Stimulated activated memory B cell treated with anti-CD40 and anti-IgM and Interleukin-4, amounts not matched to agents 10 μg/mL and 1 μg/mL and 100 μg/mL, for 72 hours (primary cell): Measurements from ENCODE around the gene PSME1.

Experiments
- ATAC-seq: fragments of 150-1000 bp; cut with Tn5 transposase; 2 replicates; pipeline ENCODE4 v1.10.0; 2021
- H3K27ac Mint-ChIP-seq: one replicate; pipeline ENCODE4 v1.8.0; 2022; ENCODE audit warnings: mild to moderate bottlenecking, mixed read lengths
- H3K27me3 Mint-ChIP-seq: one replicate; pipeline ENCODE4 v1.8.0; 2022; ENCODE audit warnings: mixed read lengths
- H3K36me3 Mint-ChIP-seq: one replicate; pipeline ENCODE4 v1.8.0; 2022; ENCODE audit warnings: mixed read lengths
- H3K4me1 Mint-ChIP-seq: one replicate; pipeline ENCODE4 v1.8.0; 2022; ENCODE audit warnings: mixed read lengths
- H3K4me3 Mint-ChIP-seq: one replicate; pipeline ENCODE4 v1.8.0; 2022; ENCODE audit warnings: mild to moderate bottlenecking, moderate library complexity, mixed read lengths
- H3K9me3 Mint-ChIP-seq: one replicate; pipeline ENCODE4 v1.8.0; 2022; ENCODE audit warnings: mixed read lengths

The PSME1 gene

DNA sequence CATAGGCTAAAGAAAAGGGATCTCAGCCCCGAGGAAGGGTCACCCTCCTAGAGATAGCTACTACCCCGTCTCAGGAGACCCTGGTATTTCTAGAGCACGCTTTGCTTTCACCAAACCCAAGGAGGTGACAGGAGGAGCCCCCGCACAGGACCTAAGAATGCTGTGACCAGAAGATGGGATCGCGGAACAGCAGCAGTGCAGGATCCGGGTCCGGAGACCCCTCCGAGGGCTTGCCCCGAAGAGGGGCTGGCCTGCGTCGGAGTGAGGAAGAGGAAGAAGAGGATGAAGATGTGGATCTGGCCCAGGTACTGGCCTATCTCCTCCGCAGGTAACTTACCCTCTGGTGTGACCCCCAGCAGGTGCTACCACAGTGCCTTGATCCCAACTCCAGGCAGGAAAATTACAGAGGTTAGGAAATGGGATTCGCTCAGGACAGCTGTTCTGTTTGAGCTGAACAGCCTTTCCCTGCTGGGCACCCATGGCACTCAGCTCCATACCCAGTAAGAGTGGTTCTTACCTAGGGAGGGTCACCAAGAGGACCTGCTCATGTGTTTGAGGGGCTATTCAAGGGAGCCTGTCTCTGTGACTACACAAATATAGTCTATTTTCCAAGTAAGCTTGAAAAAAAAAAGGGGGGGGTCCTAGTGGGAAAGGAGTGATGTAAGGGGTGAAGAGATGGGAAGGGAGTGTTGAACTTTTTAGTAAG, 20.4 kb upstream of the PSME1 start:
- Mint-ChIP-seq H3K36me3 (peaks cover 43% of the 10 kb centered on the region), H3K4me3 (peak overlapping the region; percentile 98), H3K9me3 (no peaks in the 10 kb centered on the region), H3K27me3 (no peaks in the 10 kb centered on the region), H3K4me1 (peaks cover 35% of the 10 kb centered on the region), H3K27ac (peak overlapping the region; percentile 99)
- no peak for ATAC-seq

DNA sequence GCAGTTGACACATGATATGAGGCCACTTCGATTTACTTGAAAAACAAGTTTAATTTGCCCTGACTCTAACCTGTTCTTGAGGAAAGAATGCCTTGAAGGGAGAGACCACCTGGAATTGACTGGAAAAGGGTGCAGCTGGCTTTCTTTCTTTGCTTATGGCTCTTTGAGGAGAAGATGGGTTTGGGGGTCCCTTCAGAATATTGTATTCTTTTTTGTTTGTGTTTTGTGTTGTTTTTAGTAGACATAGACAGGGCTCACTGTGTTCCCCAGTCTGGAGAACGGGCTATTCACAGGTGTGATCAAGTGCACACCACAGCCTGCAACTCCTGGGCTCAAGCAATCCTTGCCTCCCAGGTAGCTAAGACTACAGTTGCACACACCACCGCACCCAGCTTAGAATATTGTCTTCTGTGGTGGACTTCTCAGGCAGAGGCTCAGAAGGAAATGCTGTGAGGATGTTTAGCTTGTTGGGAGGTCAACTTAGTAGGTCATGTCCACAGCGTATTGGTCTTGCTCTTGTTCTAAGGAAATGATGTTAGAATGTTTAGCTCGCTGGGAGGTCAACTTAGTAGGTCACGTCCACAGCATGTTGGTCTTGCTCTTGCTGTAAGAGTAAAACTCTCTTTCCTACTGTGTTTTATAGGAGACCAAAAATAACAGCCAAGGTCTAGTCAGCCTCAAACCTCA, 19.7 kb upstream of the PSME1 start:
- Mint-ChIP-seq H3K4me1 (peaks cover 35% of the 10 kb centered on the region), H3K4me3 (peak overlapping the region; percentile 98), H3K27ac (peak overlapping the region; percentile 99), H3K9me3 (no peaks in the 10 kb centered on the region), H3K36me3 (peaks cover 48% of the 10 kb centered on the region), H3K27me3 (no peaks in the 10 kb centered on the region)
- no peak for ATAC-seq

DNA sequence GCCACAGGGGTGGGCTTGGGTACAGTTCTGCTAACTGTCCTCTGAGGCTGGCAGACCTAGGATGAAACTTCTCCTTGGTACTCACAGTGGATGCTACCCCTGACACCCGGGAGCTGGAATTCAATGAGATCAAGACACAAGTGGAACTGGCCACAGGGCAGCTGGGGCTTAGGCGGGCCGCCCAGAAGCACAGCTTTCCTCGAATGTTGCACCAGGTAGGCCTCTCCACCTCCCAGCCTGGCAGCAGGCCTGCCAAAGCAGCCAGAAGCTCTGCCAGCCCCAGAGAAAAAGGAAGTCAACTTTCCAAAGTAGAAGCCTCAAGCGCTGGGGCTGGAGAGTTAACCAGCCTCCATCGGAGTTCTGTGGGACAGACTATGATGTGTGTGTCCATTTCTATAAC, 18.8 kb upstream of the PSME1 start:
- no peak overlapping the region for H3K4me3 Mint-ChIP-seq
- peaks cover 42% of the 10 kb centered on the region for H3K4me1 Mint-ChIP-seq
- ATAC-seq = no peak
- no peaks in the 10 kb centered on the region for H3K27me3 Mint-ChIP-seq
- H3K9me3 Mint-ChIP-seq = no peaks in the 10 kb centered on the region
- peaks cover 54% of the 10 kb centered on the region for H3K36me3 Mint-ChIP-seq
- H3K27ac Mint-ChIP-seq = peak overlapping the region; percentile 99

DNA sequence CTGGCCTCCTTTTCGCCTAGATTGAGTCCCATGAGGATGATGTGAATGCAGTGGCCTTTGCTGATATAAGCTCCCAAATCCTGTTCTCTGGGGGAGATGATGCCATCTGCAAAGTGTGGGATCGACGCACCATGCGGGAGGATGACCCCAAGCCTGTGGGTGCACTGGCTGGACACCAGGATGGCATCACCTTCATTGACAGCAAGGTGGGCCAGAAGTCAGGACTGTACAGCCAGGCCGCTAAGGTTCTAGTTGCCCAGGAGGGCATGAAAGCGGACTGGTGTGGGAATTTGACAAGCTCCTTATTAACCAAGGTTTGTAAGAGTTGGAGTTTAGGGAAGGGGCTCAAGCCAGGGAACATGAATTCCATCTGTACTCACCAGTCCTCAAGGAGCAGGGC, 16.3 kb upstream of the PSME1 start:
- H3K9me3 Mint-ChIP-seq = no peaks in the 10 kb centered on the region
- no peak for ATAC-seq
- peaks cover 68% of the 10 kb centered on the region for H3K36me3 Mint-ChIP-seq
- H3K27ac Mint-ChIP-seq = no peak overlapping the region
- no peaks in the 10 kb centered on the region for H3K27me3 Mint-ChIP-seq
- peaks cover 66% of the 10 kb centered on the region for H3K4me1 Mint-ChIP-seq
- no peak overlapping the region for H3K4me3 Mint-ChIP-seq

DNA sequence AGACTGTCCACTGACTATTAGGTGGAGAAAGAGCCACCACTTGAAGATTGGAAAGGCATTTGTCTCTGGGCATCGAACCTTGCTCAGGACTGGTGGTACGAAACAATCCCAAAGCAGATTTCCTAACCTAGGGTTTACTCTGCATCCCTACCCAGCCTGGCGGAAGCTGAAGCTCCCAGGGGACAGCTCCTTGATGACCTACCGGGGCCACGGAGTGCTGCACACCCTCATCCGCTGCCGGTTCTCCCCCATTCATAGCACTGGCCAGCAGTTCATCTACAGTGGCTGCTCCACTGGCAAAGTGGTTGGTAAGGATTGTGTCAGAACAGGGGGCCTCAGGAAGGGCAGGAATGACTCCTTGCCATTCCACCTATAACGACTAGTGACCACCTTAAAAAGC, 14.8 kb upstream of the PSME1 start:
- Mint-ChIP-seq H3K27ac (peak overlapping the region; percentile 92), H3K4me1 (peaks cover 62% of the 10 kb centered on the region), H3K36me3 (peaks cover 60% of the 10 kb centered on the region), H3K27me3 (no peaks in the 10 kb centered on the region), H3K9me3 (no peaks in the 10 kb centered on the region), H3K4me3 (no peak overlapping the region)
- no peak for ATAC-seq

DNA sequence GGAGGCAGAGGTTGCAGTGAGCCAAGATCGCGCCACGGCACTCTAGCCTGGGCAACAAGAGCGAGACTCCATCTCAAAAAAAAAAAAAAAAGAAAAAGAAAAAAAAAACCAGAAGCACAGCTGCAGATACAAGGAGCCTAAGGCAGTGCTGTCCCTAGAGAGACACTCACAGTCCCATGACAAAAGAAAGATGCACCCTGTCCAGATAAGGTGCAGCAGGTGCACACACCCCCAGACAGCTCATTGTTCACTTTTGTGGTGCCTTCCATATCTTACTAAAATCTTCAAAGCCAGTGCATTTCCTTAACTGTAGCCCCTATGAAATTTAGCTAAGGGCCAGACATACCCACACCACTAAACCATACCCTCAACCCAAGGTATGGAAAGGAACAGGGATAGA, 13.6 kb upstream of the PSME1 start:
- Mint-ChIP-seq H3K4me1 (peaks cover 50% of the 10 kb centered on the region), H3K4me3 (peak overlapping the region; percentile 8), H3K36me3 (peaks cover 50% of the 10 kb centered on the region), H3K27ac (peak overlapping the region; percentile 92), H3K9me3 (no peaks in the 10 kb centered on the region), H3K27me3 (no peaks in the 10 kb centered on the region)
- peak; percentile 68 for ATAC-seq

DNA sequence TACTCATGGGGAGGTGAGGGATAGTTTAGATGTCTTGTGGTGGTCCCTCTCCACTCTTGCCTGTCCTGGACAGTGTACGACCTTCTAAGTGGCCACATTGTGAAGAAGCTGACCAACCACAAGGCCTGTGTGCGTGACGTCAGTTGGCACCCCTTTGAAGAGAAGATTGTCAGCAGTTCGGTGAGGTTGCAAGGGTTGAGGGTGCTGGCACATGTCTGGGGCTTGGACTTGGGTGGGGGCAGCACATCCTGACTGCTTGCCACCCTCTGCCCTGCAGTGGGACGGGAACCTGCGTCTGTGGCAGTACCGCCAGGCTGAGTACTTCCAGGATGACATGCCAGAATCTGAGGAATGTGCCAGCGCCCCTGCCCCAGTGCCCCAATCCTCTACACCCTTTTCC, 13.1 kb upstream of the PSME1 start:
- peaks cover 48% of the 10 kb centered on the region for H3K4me1 Mint-ChIP-seq
- no peaks in the 10 kb centered on the region for H3K9me3 Mint-ChIP-seq
- no peak for ATAC-seq
- peak overlapping the region; percentile 8 for H3K4me3 Mint-ChIP-seq
- peaks cover 45% of the 10 kb centered on the region for H3K36me3 Mint-ChIP-seq
- no peaks in the 10 kb centered on the region for H3K27me3 Mint-ChIP-seq
- peak overlapping the region; percentile 92 for H3K27ac Mint-ChIP-seq

DNA sequence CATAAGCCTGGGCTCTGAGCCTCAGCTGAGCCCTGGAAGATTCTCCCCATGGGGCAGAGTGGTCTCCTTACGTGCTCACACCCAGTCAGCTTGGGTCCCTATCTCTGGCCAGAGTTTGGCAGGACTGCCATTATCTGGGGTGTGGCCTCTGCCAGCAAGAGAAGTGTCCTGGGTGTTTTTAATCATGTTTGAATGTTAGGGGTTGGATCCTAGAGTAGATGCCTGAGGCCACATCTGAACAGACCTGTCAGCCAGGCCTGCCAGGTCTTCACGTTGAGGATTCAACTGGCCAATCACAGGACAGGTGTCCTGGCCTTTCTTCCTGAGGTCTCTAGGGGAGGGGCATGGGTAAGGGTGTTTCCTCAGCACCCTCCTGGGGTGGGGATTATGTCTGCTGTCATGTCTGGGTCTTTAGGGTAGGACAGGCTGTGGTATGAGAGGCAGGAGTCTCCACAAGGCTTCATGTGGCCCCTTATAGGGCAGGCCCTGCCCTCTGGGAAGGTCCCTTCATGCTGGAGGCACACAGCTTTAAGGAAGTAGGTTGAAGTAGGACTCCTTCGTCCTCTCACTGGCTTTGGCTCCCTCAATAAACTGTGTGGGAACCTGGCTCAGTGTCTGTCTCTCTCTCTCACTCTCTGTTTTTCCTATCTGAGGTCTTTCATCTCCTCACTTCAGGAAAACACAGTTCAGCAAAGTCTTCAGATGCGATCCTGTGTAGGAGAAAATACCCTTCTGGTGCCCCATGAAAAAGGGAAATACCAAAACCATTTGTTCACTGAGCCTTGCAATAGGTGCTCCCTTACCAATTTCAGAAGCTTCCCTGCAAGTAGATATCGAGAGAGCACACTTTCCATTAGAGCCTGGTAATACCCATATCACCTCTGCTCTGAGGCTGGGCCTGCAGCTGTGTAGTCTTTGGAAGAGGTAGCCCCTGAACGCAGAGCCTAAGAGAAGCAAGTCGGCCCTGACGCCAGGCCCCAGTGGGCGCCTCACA, 12.3 kb upstream of the PSME1 start:
- peaks cover 46% of the 10 kb centered on the region for H3K4me1 Mint-ChIP-seq
- no peaks in the 10 kb centered on the region for H3K9me3 Mint-ChIP-seq
- ATAC-seq = peak; percentile 95
- no peaks in the 10 kb centered on the region for H3K27me3 Mint-ChIP-seq
- H3K4me3 Mint-ChIP-seq = peak overlapping the region; percentile 27
- peak overlapping the region; percentile 92 for H3K27ac Mint-ChIP-seq
- H3K36me3 Mint-ChIP-seq = peaks cover 38% of the 10 kb centered on the region

DNA sequence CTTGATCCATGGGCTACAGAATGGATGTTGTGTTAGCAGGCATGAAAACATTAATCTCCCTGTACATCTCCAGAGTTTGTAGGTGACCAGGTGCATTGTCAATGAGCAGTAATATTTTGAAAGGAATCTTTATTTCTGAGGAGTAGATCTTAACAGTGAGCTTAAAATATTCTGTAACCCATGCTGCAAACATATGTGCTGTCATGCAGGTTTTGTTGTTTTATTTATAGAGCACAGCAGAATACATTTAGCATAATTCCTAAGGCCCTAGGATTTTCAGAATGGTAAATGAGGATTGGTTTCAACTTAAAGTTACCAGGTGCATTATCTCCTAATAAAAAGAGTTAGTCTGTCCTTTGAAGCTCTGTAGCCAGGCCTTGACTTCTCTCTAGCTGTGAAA, 9.1 kb upstream of the PSME1 start:
- Mint-ChIP-seq H3K4me3 (no peak overlapping the region), H3K27ac (no peak overlapping the region), H3K9me3 (no peaks in the 10 kb centered on the region), H3K4me1 (peaks cover 41% of the 10 kb centered on the region), H3K27me3 (no peaks in the 10 kb centered on the region), H3K36me3 (peaks cover 14% of the 10 kb centered on the region)
- no peak for ATAC-seq

DNA sequence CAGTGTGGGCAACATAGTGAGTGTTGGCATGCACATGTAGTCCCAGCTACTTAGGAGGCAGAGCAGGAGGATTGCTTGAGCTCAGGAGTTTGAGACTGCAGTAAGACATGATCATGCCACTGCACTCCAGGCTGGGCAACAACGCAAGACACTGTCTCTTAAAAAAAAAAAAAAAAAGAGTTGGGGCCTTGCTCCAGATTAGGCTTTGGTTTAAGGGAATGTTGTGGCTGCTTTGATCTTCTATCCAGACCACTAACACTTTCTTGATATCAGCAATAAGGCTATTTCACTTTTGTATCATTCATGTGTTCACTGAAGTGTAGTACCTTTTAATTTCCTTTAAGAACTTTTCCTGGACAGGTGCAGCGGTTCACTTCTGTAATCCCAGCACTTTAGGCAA, 8.3 kb upstream of the PSME1 start:
- peaks cover 44% of the 10 kb centered on the region for H3K4me1 Mint-ChIP-seq
- H3K27me3 Mint-ChIP-seq = no peaks in the 10 kb centered on the region
- peaks cover 11% of the 10 kb centered on the region for H3K36me3 Mint-ChIP-seq
- ATAC-seq = no peak
- no peak overlapping the region for H3K27ac Mint-ChIP-seq
- H3K9me3 Mint-ChIP-seq = no peaks in the 10 kb centered on the region
- no peak overlapping the region for H3K4me3 Mint-ChIP-seq

DNA sequence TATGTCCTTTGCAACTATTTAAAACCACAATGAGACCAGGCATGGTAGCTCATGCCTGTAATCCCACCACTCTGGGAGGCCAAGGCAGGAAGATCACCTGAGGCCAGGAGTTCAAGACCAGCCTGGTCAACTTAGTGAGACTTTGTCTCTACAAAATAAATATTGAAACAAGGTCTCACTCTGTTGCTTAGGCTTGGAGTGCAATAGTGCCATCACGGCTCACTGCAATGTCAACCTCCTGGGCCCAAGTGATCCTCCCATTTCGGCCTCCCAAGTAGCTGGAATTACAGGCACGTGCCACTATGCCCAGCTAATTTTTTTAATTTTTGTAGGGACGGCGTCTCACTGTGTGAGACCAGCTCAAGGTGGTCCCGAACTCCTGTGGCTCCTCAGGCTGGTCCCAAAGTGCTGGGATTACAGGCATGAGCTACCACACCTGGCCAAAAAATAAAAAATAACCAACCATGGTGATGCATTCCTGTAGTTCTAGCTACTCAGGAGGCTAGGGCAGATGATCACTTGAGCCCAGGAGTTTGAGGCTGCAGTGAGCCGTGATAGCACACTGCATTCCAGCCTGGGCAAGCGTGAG, 6.5 kb upstream of the PSME1 start:
- no peaks in the 10 kb centered on the region for H3K27me3 Mint-ChIP-seq
- no peak overlapping the region for H3K4me3 Mint-ChIP-seq
- no peak for ATAC-seq
- no peaks in the 10 kb centered on the region for H3K36me3 Mint-ChIP-seq
- H3K9me3 Mint-ChIP-seq = no peaks in the 10 kb centered on the region
- peaks cover 30% of the 10 kb centered on the region for H3K4me1 Mint-ChIP-seq
- no peak overlapping the region for H3K27ac Mint-ChIP-seq

DNA sequence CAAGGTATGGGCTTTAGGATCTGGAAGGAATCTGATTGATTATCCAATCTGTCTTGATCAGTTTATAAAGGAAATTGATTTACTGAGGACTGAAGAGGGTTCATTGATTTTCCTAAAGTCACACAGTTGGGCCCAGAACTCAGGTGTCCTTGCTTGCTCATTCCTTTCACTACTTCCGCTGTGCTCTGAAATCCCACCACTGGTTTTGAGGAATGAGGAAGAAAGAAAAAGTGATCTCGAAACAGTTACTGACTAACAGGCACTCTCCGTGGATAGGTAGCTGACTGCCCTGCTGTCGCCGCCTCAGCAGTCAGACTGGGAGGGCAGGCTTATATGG, 5.6 kb upstream of the PSME1 start, which contains the start of gene FITM1:
TSS of gene FITM1 (plus strand) at position 280 of the 337 bp plus-strand sequence. CDS start 905 bp downstream, outside the sequence.
- Mint-ChIP-seq H3K4me3 (no peak within 1 kb of the TSS), H3K27me3 (no peaks in the 10 kb centered on the region), H3K9me3 (no peaks in the 10 kb centered on the region), H3K4me1 (peaks cover 27% of the 10 kb centered on the region), H3K36me3 (no peaks in the 10 kb centered on the region), H3K27ac (peak within 1 kb of the TSS; percentile 63)
- no peak for ATAC-seq

DNA sequence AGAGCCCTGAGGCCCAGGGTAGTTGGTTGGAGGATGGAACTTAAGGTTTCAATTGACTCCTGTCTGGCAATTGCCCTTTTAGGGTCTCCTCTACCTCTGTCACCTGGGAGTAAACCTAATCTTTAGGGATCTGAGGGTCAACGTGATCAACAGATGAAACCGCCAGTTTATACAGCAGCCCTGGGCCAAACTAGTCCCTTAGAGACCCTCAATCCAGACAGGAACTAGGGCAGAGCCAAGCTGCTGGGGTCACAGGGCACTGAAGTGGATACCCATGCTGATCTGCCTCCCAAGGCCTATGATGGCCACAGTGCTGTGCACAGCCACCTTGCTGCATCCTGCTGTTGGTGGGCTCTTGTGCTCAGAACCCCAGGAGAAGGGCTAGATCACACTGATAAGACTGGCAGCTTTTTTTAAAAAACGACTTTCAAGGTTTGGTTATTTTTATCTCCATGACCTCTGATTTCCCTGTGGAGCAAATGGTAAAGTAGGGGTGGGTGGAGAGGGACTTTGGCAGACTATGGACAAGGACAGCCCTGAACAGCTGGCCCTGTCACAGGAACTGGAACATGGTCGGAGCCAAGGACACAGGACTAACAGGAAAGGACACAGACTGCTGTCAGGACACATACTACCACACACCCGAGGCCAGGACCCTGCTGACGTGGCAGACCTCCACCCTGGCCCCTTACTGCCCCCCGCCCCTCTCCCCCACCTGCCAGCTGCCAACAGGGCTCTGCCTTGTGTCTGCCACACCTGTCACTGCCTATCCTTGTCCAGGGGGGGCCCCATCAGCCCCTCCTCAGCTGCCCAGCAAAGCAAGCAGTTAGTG, 5.1 kb upstream of the PSME1 start:
- Mint-ChIP-seq H3K4me3 (no peak overlapping the region), H3K27me3 (no peaks in the 10 kb centered on the region), H3K36me3 (no peaks in the 10 kb centered on the region), H3K4me1 (peaks cover 30% of the 10 kb centered on the region), H3K9me3 (no peaks in the 10 kb centered on the region), H3K27ac (peak overlapping the region; percentile 63)
- ATAC-seq = no peak

DNA sequence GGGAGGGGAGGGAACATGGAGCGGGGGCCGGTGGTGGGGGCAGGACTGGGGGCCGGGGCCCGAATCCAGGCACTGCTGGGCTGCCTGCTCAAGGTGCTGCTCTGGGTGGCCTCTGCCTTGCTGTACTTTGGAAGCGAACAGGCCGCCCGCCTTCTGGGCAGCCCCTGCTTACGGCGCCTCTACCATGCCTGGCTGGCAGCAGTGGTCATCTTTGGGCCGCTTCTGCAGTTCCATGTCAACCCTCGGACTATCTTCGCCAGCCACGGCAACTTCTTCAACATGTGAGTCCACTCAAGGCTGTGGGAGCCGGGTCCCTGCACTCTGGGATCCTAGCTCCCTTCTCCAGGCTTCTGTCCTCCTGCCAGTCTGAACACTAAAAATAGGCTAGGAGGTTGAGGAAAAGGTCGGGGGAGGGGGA, 4.4 kb upstream of the PSME1 start:
- no peaks in the 10 kb centered on the region for H3K36me3 Mint-ChIP-seq
- H3K27me3 Mint-ChIP-seq = no peaks in the 10 kb centered on the region
- no peaks in the 10 kb centered on the region for H3K9me3 Mint-ChIP-seq
- ATAC-seq = no peak
- no peak overlapping the region for H3K4me3 Mint-ChIP-seq
- H3K4me1 Mint-ChIP-seq = peaks cover 32% of the 10 kb centered on the region
- peak overlapping the region; percentile 63 for H3K27ac Mint-ChIP-seq
